ENCODE data around the gene PPIB.

- no peak for TF ChIP-seq FOXM1 (IDR thresholded peaks at IDR 0.05; ENCODE audit: borderline replicate concordance)
- TF ChIP-seq HDGF (IDR thresholded peaks at IDR 0.05; ENCODE audit: borderline replicate concordance) = no peak
- no peak for TF ChIP-seq FOXA1 (IDR thresholded peaks at IDR 0.05)
- no peak for TF ChIP-seq SUZ12 (IDR thresholded peaks at IDR 0.05)
- TF ChIP-seq SP1 (IDR thresholded peaks at IDR 0.05) = no peak
- no peak for TF ChIP-seq CTBP1 (IDR thresholded peaks at IDR 0.05; ENCODE audit: borderline replicate concordance)
- no peak for TF ChIP-seq ARNT (IDR thresholded peaks at IDR 0.05)
- TF ChIP-seq LEF1 (IDR thresholded peaks at IDR 0.05; ENCODE audit: borderline replicate concordance) = no peak
- no peak for TF ChIP-seq FOXK2 (IDR thresholded peaks at IDR 0.05)
- no peak for TF ChIP-seq PKNOX1 (IDR thresholded peaks at IDR 0.05)
- TF ChIP-seq ELF4 (IDR thresholded peaks at IDR 0.05) = no peak
- TF ChIP-seq NFRKB (IDR thresholded peaks at IDR 0.05) = no peak
These were observed 18.6 kb downstream of the PPIB start for GRCh38 chr15:64144192-64144564.
